T-helper 17 cell (primary cell): ENCODE data around the gene TMEM134. TPM values are rescaled to one million over a fixed set of nuclear protein-coding genes. Genes with fewer than 3 reads are reported as not detected.

Experiments used
- ATAC-seq: fragments of 150-1000 bp; cut with Tn5 transposase; 2 replicates; pipeline ENCODE4 v1.10.0; 2021; ENCODE audit warnings: mild to moderate bottlenecking, moderate library complexity
- DNase-seq, 3 donors: peaks; one replicate each; pipeline versions ENCODE4 v3.0.0 to v3.0.0-alpha.2; 2020 to 2021
- H3K9me3 ChIP-seq: one replicate; pipeline ENCODE4 v1.7.0; 2013; ENCODE audit warnings: low read length, mild to moderate bottlenecking; ENCODE audit not compliant: control insufficient read depth, poor library complexity, severe bottlenecking
- H3K27ac Mint-ChIP-seq: one replicate; pipeline ENCODE4 v1.8.0; 2022; ENCODE audit warnings: mild to moderate bottlenecking, moderate library complexity, mixed read lengths
- H3K27me3 Mint-ChIP-seq: one replicate; pipeline ENCODE4 v1.8.0; 2022; ENCODE audit warnings: mixed read lengths
- H3K36me3 Mint-ChIP-seq: one replicate; pipeline ENCODE4 v1.8.0; 2022; ENCODE audit warnings: low read depth, mixed read lengths
- H3K4me1 Mint-ChIP-seq: one replicate; pipeline ENCODE4 v1.8.0; 2022; ENCODE audit warnings: mild to moderate bottlenecking, mixed read lengths
- H3K4me3 Mint-ChIP-seq: one replicate; pipeline ENCODE4 v1.8.0; 2022; ENCODE audit warnings: mild to moderate bottlenecking, moderate library complexity, mixed read lengths
- total RNA-seq, 4 donors: library from RNA in 2 of 4; stranded (reverse) in 2 of 4; gene quantifications; one replicate each; pipeline ENCODE4 v1.2.3 and lab custom pipeline; 2022 to 2026

The TMEM134 gene
- total RNA-seq, 2 donors from 2014 or later: 48.7 to 65.6 TPM

DNA sequence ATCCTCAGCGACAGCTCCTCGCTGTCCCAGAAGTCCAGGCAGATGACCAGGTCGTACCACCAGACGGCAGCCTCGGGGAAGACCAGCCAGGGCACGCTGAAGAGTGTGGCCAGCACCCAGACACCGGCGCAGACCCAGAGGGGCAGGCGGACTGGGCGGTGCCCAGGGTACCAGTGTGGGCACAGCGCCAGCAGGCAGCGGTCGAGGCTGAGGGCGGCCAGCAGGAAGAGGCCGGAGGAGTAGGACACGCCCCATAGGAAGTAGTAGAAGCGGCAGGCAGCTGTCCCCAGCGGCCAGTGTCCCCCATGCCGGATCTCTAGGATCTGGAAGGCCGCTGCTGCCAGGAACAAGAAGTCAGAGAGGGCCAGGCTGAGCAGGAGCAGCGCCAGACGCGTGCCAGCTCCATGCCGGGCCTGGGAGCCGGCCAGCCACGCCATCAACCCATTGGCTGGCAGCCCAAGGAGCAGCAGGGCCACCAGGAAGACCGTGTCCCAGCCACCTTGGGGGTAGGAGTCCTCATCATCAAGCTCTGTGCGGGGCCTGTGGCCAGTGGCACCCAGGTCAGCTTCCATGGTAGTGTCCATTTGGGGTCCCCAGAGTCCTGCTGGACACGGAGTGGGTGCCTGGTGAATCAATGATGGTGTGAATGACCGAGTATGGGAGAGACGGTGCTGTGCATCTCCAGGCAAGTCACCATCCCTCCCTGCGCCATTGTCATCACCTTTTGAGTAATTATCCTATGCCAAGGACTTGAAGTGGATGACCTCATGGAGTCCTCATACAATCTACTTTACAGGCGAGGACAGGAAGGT is 16.7 kb downstream of the TMEM134 start, which contains the start of gene GPR152:
GPR152 (minus strand) TSS at position 589 of the 812 bp plus-strand sequence; CDS start at position 584, 5 bp downstream.
- H3K27me3 Mint-ChIP-seq: no peaks in the 10 kb centered on the region
- peaks cover 19% of the 10 kb centered on the region for H3K4me1 Mint-ChIP-seq
- DNase-seq: no peak
- H3K9me3 ChIP-seq: no peaks in the 10 kb centered on the region
- no peak within 1 kb of the TSS for H3K4me3 Mint-ChIP-seq
- no peaks in the 10 kb centered on the region for H3K36me3 Mint-ChIP-seq
- ATAC-seq: no peak
- peak within 1 kb of the TSS; percentile 43 for H3K27ac Mint-ChIP-seq

DNA sequence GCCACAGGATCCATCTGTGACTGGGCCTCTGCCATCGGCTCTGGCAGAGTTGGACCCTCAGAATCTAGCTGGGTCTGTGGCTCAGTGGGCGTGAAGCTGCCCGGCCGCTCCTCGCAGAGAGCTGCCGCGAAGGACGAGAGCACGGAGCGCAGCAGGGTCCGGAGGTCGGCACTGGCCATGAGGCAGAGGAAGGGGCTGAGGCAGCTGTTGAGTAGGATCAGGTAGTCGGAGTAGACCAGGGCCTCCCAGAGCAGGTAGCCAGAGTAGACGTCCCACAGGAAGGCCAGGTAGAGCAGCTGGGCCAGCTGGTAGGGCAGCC is 17.4 kb downstream of the TMEM134 start:
- ATAC-seq (no peak), DNase-seq (no peak)
- H3K27ac Mint-ChIP-seq: peak overlapping the region; percentile 43

DNA sequence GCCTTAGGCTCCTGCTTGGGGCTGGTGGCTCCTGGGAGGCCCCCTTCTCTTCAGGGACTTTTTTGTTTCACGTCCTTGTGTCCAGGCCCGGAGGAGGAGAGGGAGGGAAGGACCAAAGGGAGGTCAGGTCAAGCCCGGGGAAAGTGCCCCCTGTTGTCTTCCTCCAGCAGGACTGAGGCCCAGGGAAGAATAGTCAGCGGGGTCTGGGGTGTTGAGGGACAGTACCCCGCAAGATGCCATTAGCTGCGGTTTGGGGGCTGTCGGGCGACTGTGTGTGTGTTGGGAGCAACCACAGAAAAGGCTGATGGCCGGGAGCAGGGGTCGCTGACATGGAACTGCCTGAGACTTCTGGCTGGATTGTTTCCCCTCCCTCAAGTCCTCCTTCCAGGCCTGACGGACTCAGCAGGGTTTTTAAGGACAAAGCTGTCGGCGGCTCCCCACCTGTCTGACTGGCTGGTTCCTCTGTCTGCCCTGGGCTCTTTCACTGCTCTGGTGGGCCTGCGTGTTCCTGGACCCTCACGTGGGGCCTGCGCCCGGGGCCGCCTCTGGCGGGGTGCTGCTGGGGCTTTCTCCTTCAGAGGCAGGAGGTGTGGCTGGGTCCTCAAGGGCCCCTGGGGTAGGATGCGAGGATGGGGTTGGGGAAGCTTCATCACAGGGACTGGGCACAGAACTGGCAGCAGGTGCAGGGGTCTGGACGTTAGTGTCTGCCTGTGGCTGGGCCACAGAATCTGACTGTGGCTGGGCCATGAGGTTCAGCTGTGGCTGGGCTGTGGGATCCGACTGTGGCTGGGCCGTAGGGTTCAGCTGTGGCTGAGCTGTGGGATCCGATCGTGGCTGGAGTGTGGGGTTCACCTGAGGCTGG is 18.0 kb downstream of the TMEM134 start:
- DNase-seq: no peak
- Mint-ChIP-seq H3K4me1 (peaks cover 24% of the 10 kb centered on the region), H3K4me3 (no peak overlapping the region), H3K36me3 (no peaks in the 10 kb centered on the region), H3K27ac (peak overlapping the region; percentile 43), H3K27me3 (no peaks in the 10 kb centered on the region)
- ATAC-seq: no peak
- no peaks in the 10 kb centered on the region for H3K9me3 ChIP-seq

More for the DNA sequence above, 17.4 kb downstream of the TMEM134 start:
- H3K9me3 ChIP-seq: no peaks in the 10 kb centered on the region
- Mint-ChIP-seq H3K36me3 (no peaks in the 10 kb centered on the region), H3K27me3 (no peaks in the 10 kb centered on the region), H3K4me3 (no peak overlapping the region), H3K4me1 (peaks cover 19% of the 10 kb centered on the region)

GRCh38 chr11:67449116-67449844 is 19.8 kb downstream of the TMEM134 start:
- ATAC-seq (no peak), DNase-seq (no peak)
- Mint-ChIP-seq H3K27ac (peak overlapping the region; percentile 68), H3K4me1 (peaks cover 39% of the 10 kb centered on the region), H3K27me3 (no peaks in the 10 kb centered on the region), H3K36me3 (no peaks in the 10 kb centered on the region), H3K4me3 (peak overlapping the region; percentile 39)
- no peaks in the 10 kb centered on the region for H3K9me3 ChIP-seq

DNA sequence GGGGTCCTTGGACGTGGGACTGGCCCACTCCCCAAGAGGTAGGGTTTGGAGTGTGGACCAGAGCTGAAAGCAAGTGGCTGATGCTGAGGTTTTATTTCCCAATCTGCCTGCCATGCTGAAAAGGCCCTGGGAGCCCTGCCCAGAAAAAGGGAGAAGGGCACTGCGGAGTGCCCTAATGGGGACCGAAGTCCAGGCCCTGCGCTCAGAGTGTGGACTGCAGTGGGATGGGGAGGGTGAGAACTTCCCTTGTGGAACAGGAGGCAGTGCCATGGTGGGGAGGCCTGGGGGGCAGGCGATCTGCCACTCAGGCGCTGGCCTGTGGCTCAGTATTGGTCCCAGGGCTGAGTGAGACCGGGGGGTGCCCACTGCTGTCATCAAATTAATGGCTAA is 20.8 kb downstream of the TMEM134 start:
- H3K27me3 Mint-ChIP-seq: no peaks in the 10 kb centered on the region
- no peak for DNase-seq
- peak overlapping the region; percentile 97 for H3K27ac Mint-ChIP-seq
- H3K9me3 ChIP-seq: no peaks in the 10 kb centered on the region
- peak overlapping the region; percentile 57 for H3K4me3 Mint-ChIP-seq
- peaks cover 42% of the 10 kb centered on the region for H3K4me1 Mint-ChIP-seq
- no peaks in the 10 kb centered on the region for H3K36me3 Mint-ChIP-seq
- no peak for ATAC-seq

DNA sequence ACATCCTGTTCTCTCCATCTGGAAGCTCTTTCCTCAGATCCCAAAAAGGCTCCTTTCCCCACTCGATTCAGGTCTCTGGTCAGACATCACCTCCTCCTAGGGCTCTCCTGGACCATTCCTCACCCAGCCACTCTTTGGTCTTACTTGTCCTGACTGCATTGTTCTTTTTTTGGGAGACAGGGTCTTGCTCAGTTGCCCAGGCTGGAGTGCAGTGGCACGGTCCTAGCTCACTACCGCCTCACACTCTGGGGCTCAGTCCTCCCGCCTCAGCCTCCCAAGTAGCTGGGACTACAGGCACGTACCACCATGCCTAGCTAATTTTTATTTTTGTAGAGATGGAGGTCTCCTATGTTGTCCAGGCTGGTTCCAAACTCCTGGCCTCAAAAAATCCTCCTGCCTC is 23.5 kb downstream of the TMEM134 start:
- H3K27me3 Mint-ChIP-seq: no peaks in the 10 kb centered on the region
- peaks cover 51% of the 10 kb centered on the region for H3K4me1 Mint-ChIP-seq
- no peaks in the 10 kb centered on the region for H3K9me3 ChIP-seq
- H3K27ac Mint-ChIP-seq: peak overlapping the region; percentile 97
- peak overlapping the region; percentile 84 for H3K4me3 Mint-ChIP-seq
- no peak for DNase-seq
- H3K36me3 Mint-ChIP-seq: no peaks in the 10 kb centered on the region
- no peak for ATAC-seq

- H3K9me3 ChIP-seq: no peaks in the 10 kb centered on the region
- no peak for ATAC-seq
Observed at GRCh38 chr11:67442504-67443404, 26.3 kb downstream of the TMEM134 start.

GRCh38 chr11:67441731-67442351 is 27.2 kb downstream of the TMEM134 start:
- ATAC-seq (peak; percentile 13), DNase-seq (no peak)
- Mint-ChIP-seq H3K36me3 (no peaks in the 10 kb centered on the region), H3K4me3 (peak overlapping the region; percentile 61), H3K27me3 (no peaks in the 10 kb centered on the region), H3K4me1 (peaks cover 60% of the 10 kb centered on the region), H3K27ac (peak overlapping the region; percentile 97)
- H3K9me3 ChIP-seq: no peaks in the 10 kb centered on the region

More at GRCh38 chr11:67442504-67443404, 26.3 kb downstream of the TMEM134 start:
- peak overlapping the region; percentile 97 for H3K27ac Mint-ChIP-seq
- H3K27me3 Mint-ChIP-seq: no peaks in the 10 kb centered on the region
- DNase-seq: no peak
- H3K4me1 Mint-ChIP-seq: peaks cover 61% of the 10 kb centered on the region
- H3K36me3 Mint-ChIP-seq: no peaks in the 10 kb centered on the region
- peak overlapping the region; percentile 61 for H3K4me3 Mint-ChIP-seq

- no peaks in the 10 kb centered on the region for H3K27me3 Mint-ChIP-seq
- ATAC-seq (no peak), DNase-seq (no peak)
- no peaks in the 10 kb centered on the region for H3K36me3 Mint-ChIP-seq
- peaks cover 62% of the 10 kb centered on the region for H3K4me1 Mint-ChIP-seq
- H3K4me3 Mint-ChIP-seq: peak overlapping the region; percentile 97
- no peaks in the 10 kb centered on the region for H3K9me3 ChIP-seq
- H3K27ac Mint-ChIP-seq: peak overlapping the region; percentile 97
Observed at GRCh38 chr11:67441098-67441563, 27.9 kb downstream of the TMEM134 start.

- DNase-seq: no peak
- no peak for ATAC-seq
- Mint-ChIP-seq H3K36me3 (no peaks in the 10 kb centered on the region), H3K4me1 (peaks cover 60% of the 10 kb centered on the region), H3K27me3 (no peaks in the 10 kb centered on the region), H3K4me3 (peak overlapping the region; percentile 97), H3K27ac (peak overlapping the region; percentile 97)
- no peaks in the 10 kb centered on the region for H3K9me3 ChIP-seq
Observed at GRCh38 chr11:67440229-67441097, 28.6 kb downstream of the TMEM134 start.
